Smooth muscle cell (in vitro differentiated cells): ENCODE results near the gene TPST2. TPM values are rescaled to one million over a fixed set of nuclear protein-coding genes. Genes with fewer than 3 reads are reported as not detected.

Source experiments
- DNase-seq: peaks from one replicate; lab custom pipeline; 2025; ENCODE audit not compliant: unreplicated experiment; lab: John Stamatoyannopoulos, UW
- H2AFZ ChIP-seq: fragments of 200-600 bp; sonication (generic); 2 replicates; pipeline ENCODE4 v1.6.0; 2016; ENCODE audit warnings: antibody characterized with exemption, low read depth, mild to moderate bottlenecking
- H3F3A ChIP-seq: fragments of 200-600 bp; sonication (generic); 2 replicates; pipeline ENCODE4 v1.6.0; 2017; ENCODE audit warnings: antibody characterized with exemption, low read depth
- H3K27ac ChIP-seq: fragments of 200-600 bp; sonication (generic); 2 replicates; pipeline ENCODE4 v1.5.1; 2016; ENCODE audit warnings: low read depth, mild to moderate bottlenecking
- H3K27me3 ChIP-seq: fragments of 200-600 bp; sonication (generic); 2 replicates; pipeline ENCODE4 v1.6.1; 2016; ENCODE audit warnings: low read depth, mild to moderate bottlenecking
- H3K36me3 ChIP-seq: fragments of 200-600 bp; sonication (generic); 2 replicates; pipeline ENCODE4 v1.5.1; 2016; ENCODE audit warnings: low read depth
- H3K4me1 ChIP-seq: fragments of 200-600 bp; sonication (generic); 2 replicates; pipeline ENCODE4 v1.5.1; 2016; ENCODE audit warnings: low read depth
- H3K4me2 ChIP-seq: fragments of 200-600 bp; sonication (generic); 2 replicates; pipeline ENCODE4 v1.6.0; 2016; ENCODE audit warnings: mild to moderate bottlenecking
- H3K4me3 ChIP-seq: fragments of 200-600 bp; sonication (generic); 2 replicates; pipeline ENCODE4 v1.5.1; 2016; ENCODE audit warnings: mild to moderate bottlenecking
- H3K79me2 ChIP-seq: fragments of 200-600 bp; sonication (generic); 2 replicates; pipeline ENCODE4 v1.6.0; 2016; ENCODE audit warnings: low read depth, mild to moderate bottlenecking
- H3K9ac ChIP-seq: fragments of 200-600 bp; sonication (generic); 2 replicates; pipeline ENCODE4 v1.6.0; 2016; ENCODE audit warnings: low read depth
- H3K9me3 ChIP-seq: fragments of 200-600 bp; sonication (generic); replicated peaks from 2 replicates; pipeline ENCODE4 v1.5.1; 2016; ENCODE audit warnings: low read depth
- H4K20me1 ChIP-seq: fragments of 200-600 bp; sonication (generic); 2 replicates; pipeline ENCODE4 v1.6.0; 2016; ENCODE audit warnings: low read depth
- CTCF ChIP-seq: fragments of 200-600 bp; sonication (generic); IDR thresholded peaks from 2 replicates; pipeline ENCODE4 v1.5.1; 2017; ENCODE audit warnings: borderline replicate concordance, mild to moderate bottlenecking, antibody characterized with exemption; ENCODE audit not compliant: insufficient read depth, poor library complexity, severe bottlenecking
- WGBS: methylation state at CpG from one replicate; pipeline ENCODE4 v1.1.7; 2016; ENCODE audit warnings: low lambda C conversion rate; 5-methylcytosine and 5-hydroxymethylcytosine counted together
- polyA plus RNA-seq: library from polyadenylated mRNA; unstranded; fragments of >200 nt; fragmentation: Nextera tagmentation; extraction: Ambion mirVana; gene quantifications from 2 replicates; pipeline ENCODE4 v1.2.1, GENCODE V29; 2016
- total RNA-seq: library from RNA; depleted of rRNA; stranded (reverse); fragments of >200 nt; gene quantifications from 2 replicates; pipeline ENCODE4 v1.2.3, GENCODE V29; 2014

The TPST2 gene
- total and polyA plus RNA-seq, 2 experiments from 2014 or later, result 44.1 to 48.5 TPM

- H3K9ac ChIP-seq, result no peak overlapping the region
Observed at GRCh38 chr22:26545827-26546226, 44.1 kb downstream of the TPST2 start.

GRCh38 chr22:26545385-26545784, 44.5 kb downstream of the TPST2 start:
- H3K4me1 ChIP-seq, result peaks cover 4% of the 10 kb centered on the region
- H2AFZ ChIP-seq, result no peak overlapping the region
- H3K79me2 ChIP-seq, result peaks cover 38% of the 10 kb centered on the region
- WGBS, result 64% methylated on average over 2 of the region's 2 CpGs
- H4K20me1 ChIP-seq, result peaks cover 36% of the 10 kb centered on the region
- no peak overlapping the region for H3K4me2 ChIP-seq
- H3K9me3 ChIP-seq, result no peaks in the 10 kb centered on the region
- no peaks in the 10 kb centered on the region for H3K27me3 ChIP-seq
- no peak overlapping the region for H3K27ac ChIP-seq
- H3K36me3 ChIP-seq, result no peaks in the 10 kb centered on the region
- no peaks in the 10 kb centered on the region for H3F3A ChIP-seq
- DNase-seq, result no peak
- no peak overlapping the region for H3K9ac ChIP-seq
- H3K4me3 ChIP-seq, result no peak overlapping the region
- TF ChIP-seq CTCF, result no peak

More at GRCh38 chr22:26545827-26546226, 44.1 kb downstream of the TPST2 start:
- H3F3A ChIP-seq, result peaks cover under 1% of the 10 kb centered on the region
- 90% methylated on average over 5 of the region's 5 CpGs for WGBS
- no peak for TF ChIP-seq CTCF
- H3K27me3 ChIP-seq, result no peaks in the 10 kb centered on the region
- DNase-seq, result no peak
- H4K20me1 ChIP-seq, result peaks cover 36% of the 10 kb centered on the region
- H2AFZ ChIP-seq, result no peak overlapping the region
- no peak overlapping the region for H3K4me3 ChIP-seq
- no peaks in the 10 kb centered on the region for H3K9me3 ChIP-seq
- H3K4me2 ChIP-seq, result no peak overlapping the region
- H3K4me1 ChIP-seq, result peaks cover 8% of the 10 kb centered on the region
- no peak overlapping the region for H3K27ac ChIP-seq
- H3K79me2 ChIP-seq, result peaks cover 38% of the 10 kb centered on the region
- no peaks in the 10 kb centered on the region for H3K36me3 ChIP-seq

GRCh38 chr22:26544489-26544888, 45.4 kb downstream of the TPST2 start:
- WGBS, result 100% methylated on average over 1 of the region's 1 CpG
- Histone ChIP-seq H3K4me2 (no peak overlapping the region), H3K4me3 (no peak overlapping the region), H3K9ac (no peak overlapping the region), H3K27me3 (no peaks in the 10 kb centered on the region), H3K36me3 (no peaks in the 10 kb centered on the region), H4K20me1 (peaks cover 35% of the 10 kb centered on the region), H3K27ac (no peak overlapping the region), H3K4me1 (no peaks in the 10 kb centered on the region), H3K9me3 (no peaks in the 10 kb centered on the region), H2AFZ (no peak overlapping the region), H3K79me2 (peaks cover 38% of the 10 kb centered on the region), H3F3A (no peaks in the 10 kb centered on the region)
- no peak for TF ChIP-seq CTCF
- DNase-seq, result no peak

- Histone ChIP-seq H3F3A (no peaks in the 10 kb centered on the region), H2AFZ (no peak overlapping the region), H3K79me2 (peaks cover 33% of the 10 kb centered on the region), H3K4me1 (no peaks in the 10 kb centered on the region), H3K27me3 (no peaks in the 10 kb centered on the region), H3K4me2 (no peak overlapping the region), H3K27ac (no peak overlapping the region), H3K4me3 (no peak overlapping the region), H4K20me1 (peaks cover 36% of the 10 kb centered on the region), H3K36me3 (no peaks in the 10 kb centered on the region), H3K9ac (no peak overlapping the region), H3K9me3 (no peaks in the 10 kb centered on the region)
- TF ChIP-seq CTCF, result no peak
- 96% methylated on average over 3 of the region's 3 CpGs for WGBS
- DNase-seq, result no peak
Observed at GRCh38 chr22:26542831-26543230, 47.1 kb downstream of the TPST2 start.
